NCI-H345 treated with DMSO at 0.1 percent for 48 hours (cell line): ENCODE results near the gene KRT71.

Experiments used
- DNase-seq: peaks from one replicate; lab custom pipeline; 2025; ENCODE audit not compliant: unreplicated experiment; lab: John Stamatoyannopoulos, UW

Gene KRT71

GRCh38 chr12:52575948-52576347, 23.0 kb upstream of the KRT71 start:
- DNase-seq: no peak

GRCh38 chr12:52575256-52575655, 22.3 kb upstream of the KRT71 start:
- DNase-seq: no peak

GRCh38 chr12:52573743-52574142, 20.8 kb upstream of the KRT71 start, which contains the start of gene KRT74:
Gene KRT74, minus strand, starts transcription at chr12:52573843. Its CDS starts 66 bp downstream, at chr12:52573777.
- DNase-seq: no peak

- DNase-seq: no peak
Observed at GRCh38 chr12:52573306-52573705, 20.4 kb upstream of the KRT71 start.

- DNase-seq: no peak
Observed at GRCh38 chr12:52570511-52570910, 17.6 kb upstream of the KRT71 start.

- DNase-seq: no peak
Observed at GRCh38 chr12:52568111-52568510, 15.2 kb upstream of the KRT71 start.

- no peak for DNase-seq
Observed at GRCh38 chr12:52566847-52567291, 13.9 kb upstream of the KRT71 start.

- DNase-seq: no peak
Observed at GRCh38 chr12:52564582-52564981, 11.6 kb upstream of the KRT71 start.

- DNase-seq: no peak
Observed at GRCh38 chr12:52561880-52562449, 9.0 kb upstream of the KRT71 start.

GRCh38 chr12:52559979-52560378, 7.0 kb upstream of the KRT71 start:
- DNase-seq: no peak

GRCh38 chr12:52558781-52559445, 6.0 kb upstream of the KRT71 start:
- DNase-seq: no peak

- DNase-seq: no peak
Observed at GRCh38 chr12:52557476-52557875, 4.5 kb upstream of the KRT71 start.

- DNase-seq: no peak
Observed at GRCh38 chr12:52555577-52555976, 2.6 kb upstream of the KRT71 start.

- DNase-seq: no peak
Observed at GRCh38 chr12:52552055-52552454, 890 bp downstream of the KRT71 start.

GRCh38 chr12:52551216-52551865, 1.6 kb downstream of the KRT71 start:
- no peak for DNase-seq

GRCh38 chr12:52546126-52546525, 6.8 kb downstream of the KRT71 start:
- no peak for DNase-seq

- no peak for DNase-seq
Observed at GRCh38 chr12:52543985-52544883, 8.7 kb downstream of the KRT71 start.

GRCh38 chr12:52542785-52543318, 10.1 kb downstream of the KRT71 start:
- DNase-seq: no peak

GRCh38 chr12:52542157-52542556, 10.8 kb downstream of the KRT71 start:
- DNase-seq: no peak

- DNase-seq: no peak
Observed at GRCh38 chr12:52541709-52542108, 11.2 kb downstream of the KRT71 start.

- no peak for DNase-seq
Observed at GRCh38 chr12:52540531-52540930, 12.4 kb downstream of the KRT71 start.
